NCI-H2227 (cell line): Measurements from ENCODE around the gene CIITA.

Experiments used
- DNase-seq: peaks from one replicate; lab custom pipeline; 2025; ENCODE audit not compliant: unreplicated experiment; lab: John Stamatoyannopoulos, UW

The CIITA gene

DNA sequence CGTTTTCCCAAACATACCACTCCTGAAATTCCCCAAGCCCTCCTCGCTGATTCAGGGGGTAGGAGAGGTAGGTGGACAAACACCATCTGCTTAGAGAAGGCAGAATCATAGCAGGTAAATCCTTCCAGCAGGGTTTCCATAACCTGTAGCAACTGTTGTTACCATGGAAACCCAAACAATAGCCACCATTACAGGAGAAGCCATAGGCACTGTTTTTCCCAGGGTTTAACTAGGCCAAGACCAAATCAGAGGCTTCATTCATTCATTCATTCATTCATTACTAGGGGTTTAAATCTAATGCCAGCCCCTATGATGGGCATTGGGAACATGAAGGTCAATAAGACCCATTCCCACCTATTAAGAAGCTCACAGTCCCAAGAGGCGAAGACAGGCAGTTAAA is 25.5 kb upstream of the CIITA start:
- DNase-seq = no peak

DNA sequence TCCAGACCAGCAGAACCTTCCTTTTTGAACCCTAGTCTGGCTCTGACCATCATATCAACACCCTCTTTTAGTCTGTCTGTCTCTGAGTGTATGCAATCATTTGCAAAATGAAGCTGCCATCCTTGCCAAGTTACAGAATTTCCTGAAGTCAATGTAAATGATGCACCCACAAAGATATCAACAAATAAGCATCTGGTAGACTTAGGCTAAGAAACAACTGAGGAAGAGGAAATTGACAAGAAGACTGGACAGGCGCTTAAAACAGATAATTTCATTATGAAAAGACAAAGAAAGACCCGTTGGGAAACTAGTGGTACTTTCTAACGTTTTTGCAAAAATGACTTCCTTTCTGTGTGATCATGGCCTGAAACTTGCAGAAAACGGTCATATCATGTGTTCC is 24.7 kb upstream of the CIITA start:
- no peak for DNase-seq

DNA sequence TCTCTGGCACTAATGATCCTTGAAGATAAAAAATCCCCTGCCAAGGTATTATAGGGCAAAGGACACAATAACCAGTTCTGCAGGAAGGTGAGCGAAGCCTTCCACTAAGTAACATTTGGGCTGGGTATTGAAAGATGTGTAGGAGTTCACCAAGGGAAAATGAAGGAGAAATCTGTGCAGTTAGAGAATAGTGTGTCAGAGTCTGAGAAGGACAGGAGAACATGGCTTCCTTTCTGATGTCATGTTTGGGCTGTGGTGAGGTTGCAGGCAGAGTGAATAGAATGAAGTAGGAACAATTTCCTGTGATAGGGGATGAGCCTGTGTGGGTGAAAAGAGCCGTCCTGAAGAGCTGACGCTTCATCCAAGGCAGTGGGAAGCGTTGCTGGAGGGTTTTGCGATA is 24.1 kb upstream of the CIITA start:
- DNase-seq = no peak

DNA sequence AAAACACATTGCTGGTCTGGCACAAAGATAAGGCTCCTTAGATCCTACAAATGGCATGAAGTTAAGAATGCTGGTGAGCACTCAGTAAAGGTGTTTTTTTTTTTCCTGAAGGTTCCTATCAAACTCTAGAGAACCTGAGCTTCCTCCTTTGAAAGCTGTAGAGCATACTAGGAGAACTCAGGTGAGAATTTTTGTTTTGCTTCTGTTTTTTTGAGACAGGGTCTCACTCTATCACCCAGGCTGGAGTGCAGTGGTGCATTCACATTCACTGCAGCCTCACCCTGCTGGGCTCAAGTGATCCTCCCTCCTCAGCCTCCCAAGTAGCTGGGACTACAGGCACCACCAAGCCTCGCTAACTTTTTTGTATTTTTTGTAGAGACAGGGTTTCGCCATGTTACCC is 21.0 kb upstream of the CIITA start:
- DNase-seq = no peak

DNA sequence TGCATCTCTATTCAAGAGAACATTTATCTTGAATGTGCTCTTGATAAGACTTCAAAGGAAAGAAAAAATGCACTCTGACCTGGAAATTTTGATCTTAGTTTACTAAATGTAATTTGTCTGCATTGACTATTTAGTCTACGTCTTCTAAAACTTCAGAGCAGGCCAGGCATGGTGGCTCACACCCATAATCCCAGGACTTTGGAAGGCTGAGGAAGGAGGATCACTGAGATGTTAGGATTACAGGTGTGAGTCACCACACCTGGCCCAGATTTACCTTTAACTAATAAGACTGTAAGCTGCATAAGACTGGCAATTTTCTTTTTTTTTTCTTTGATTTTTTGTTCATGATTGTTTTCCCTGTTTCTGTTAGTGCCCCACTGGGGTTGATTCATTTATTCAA is 18.8 kb upstream of the CIITA start:
- DNase-seq = no peak

DNA sequence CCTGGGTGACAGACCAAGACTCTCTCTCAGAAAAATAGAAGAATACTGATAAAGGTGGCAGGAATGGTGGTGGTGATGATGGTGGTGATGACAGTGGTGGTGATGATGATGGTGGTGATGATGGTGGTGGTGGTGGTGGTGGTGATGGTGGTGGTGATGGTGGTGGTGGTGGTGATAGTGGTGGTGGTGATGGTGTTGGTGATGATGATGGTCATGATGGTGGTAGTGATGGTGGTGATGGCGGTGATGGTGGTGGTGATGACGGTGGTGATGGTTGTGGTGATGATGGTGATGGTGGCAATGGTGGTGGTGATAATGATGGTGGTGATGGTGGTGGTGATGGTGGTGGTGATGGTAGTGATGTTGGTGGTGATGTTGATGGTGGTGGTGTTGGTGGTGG is 18.0 kb upstream of the CIITA start:
- no peak for DNase-seq

DNA sequence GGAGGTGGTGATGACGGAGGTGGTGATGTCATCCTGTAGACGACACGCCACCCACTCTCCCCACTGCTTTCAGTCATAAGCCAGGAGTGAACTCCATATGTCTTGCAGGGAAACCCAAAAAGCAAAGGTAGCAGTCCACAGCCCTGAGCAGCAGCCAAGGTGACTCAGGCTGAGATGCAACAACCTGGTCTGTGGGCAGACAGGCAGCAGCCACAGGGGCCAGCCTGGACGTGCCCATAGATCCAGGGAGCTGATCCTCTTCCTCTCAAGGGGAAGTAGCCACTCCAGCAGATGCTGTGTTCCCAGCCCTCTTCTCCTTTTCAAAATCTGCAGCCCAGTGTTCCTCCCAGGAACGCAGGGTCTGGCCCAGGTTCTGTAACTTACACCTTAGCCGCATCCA is 17.3 kb upstream of the CIITA start:
- DNase-seq = no peak

DNA sequence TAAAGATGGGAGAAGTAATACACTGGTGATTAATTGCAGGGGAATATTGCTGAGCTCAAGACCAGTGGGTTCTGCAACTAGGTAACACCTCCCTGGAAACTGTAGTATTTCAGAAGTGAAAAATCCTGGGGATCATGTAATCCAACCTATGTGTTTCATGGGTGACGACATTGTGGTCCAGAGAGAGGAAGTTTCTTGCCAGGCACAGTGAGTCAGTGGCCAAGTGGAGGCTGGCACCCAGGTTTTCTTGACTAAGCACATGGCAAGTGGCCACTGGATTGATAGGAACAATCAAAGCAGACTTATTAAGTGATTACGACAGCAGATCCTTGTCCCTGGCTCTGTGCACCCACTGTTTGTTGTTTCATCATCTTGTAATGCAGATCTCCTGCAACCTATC is 14.6 kb upstream of the CIITA start:
- DNase-seq = no peak

DNA sequence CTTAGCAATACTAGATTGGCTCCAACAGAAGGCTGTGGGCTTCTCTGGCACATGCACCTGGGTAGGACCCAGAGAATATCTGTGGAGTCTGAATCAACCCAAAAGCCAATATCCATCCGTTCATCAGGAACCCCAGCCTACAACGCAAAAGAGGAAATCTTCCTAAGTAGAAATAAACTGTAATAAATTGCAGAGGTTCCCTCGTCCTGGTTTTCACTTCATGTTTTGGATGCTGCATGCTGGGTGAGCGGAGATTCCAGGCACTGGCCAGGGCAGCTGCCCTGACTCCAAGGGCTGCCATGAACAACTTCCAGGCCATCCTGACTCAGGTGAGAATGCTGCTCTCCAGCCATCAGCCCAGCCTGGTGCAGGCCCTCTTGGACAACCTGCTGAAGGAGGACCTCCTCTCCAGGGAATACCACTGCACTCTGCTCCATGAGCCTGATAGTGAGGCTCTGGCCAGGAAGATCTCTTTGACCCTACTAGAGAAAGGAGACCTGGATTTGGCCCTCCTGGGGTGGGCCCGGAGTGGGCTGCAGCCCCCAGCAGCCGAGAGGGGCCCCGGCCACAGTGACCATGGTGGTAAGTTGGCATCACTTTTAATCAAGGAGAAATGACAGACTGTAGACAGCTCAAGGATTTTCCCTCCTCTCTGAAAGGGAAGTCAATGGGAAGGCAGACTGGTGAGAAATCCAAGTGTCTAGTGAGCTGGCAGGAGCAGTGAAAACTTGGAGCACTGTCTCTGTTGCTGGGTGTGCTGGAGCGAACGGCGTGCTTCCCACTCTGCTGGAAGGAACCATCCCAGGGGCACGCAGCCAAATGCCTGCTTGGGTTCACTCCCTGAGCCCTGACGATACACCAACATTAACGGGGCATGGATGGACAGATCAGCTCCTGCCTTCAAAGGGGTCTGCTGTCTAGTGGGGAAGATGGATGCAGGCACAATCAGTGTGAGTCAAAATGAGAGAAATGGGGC is 10.7 kb upstream of the CIITA start:
- no peak for DNase-seq

DNA sequence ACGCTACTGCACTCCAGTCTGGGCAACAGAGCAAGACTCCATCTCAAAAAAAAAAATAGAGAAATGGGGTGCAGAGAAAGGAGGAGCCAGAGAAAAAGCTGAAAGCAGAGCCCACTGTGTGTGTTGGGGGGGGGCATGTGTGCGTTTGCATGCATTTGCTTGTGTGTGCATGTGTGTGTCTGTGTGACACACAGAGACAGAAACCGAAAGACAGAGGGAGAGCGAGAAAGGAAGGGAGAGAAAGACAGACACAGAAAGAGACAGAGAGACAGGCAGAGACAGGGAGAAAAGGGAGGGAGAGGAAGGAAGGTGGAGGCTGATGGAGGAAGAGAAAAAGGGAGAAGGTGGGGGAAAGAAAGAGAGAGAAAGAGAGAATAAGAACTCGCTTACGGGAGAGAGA is 9.8 kb upstream of the CIITA start:
- no peak for DNase-seq

DNA sequence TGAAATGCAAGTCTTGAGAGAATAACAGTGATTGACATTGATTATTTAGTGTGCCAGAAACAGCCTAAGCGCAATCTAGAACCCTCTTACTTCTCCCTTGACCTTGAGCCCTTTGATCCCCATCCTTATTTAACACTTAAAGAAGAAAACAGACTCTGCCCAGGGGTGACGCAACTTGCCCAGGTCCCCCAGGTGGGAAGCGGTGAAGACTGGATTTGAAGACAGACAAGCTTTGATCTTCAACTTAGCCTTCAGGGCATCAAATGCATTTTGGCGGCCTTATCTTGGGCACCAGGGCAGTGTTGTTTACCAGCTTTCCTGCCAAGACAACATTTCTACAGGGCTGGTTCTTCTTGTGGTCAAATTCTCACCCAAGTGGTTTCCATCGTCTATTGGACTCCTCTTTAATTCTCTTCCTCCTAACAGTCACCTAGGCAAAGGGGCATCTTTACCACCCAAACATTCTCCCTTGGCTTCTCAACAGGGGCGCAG is 8.9 kb upstream of the CIITA start:
- DNase-seq = no peak

DNA sequence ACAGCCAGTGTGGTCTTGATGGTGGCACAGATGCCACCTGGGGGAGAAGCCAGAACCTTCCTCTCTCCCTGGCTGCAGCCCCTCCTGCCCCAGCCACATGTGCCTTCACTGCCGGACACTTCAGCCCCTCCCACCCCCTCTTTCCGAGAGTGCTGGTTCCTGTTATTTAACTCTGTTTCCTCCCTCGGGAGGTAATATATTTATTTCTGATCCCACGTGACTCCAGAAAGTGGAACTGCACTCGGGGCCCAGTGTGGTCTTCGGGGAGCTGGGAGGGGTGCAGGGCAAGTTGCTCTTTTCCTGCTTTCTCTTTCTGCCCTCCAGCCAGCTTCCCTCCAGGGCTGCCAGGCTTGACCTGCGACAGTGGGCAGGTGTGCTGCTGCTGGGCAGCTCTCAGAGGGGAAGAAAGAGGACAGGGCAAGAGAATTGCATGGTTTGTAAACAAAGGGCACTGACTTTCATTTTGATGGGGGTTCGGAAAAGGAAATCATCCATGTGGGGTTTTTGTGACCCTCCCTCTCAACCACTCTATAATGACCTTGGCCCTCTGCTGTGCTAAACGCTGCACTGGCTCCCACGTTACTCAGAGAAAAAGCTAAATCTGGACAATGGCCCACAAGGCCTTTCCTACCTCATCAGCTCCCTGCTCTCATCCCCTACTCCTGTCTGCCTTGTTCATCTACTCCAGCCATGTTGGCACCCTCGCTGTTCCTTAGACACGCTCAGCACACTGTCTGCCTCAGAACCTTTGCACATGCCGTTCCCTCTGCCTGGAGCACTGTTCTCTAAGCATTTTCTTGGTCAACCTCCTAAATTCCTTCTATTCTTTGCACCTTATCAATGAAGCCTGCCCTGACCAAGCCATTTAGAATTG is 8.2 kb upstream of the CIITA start:
- no peak for DNase-seq

DNA sequence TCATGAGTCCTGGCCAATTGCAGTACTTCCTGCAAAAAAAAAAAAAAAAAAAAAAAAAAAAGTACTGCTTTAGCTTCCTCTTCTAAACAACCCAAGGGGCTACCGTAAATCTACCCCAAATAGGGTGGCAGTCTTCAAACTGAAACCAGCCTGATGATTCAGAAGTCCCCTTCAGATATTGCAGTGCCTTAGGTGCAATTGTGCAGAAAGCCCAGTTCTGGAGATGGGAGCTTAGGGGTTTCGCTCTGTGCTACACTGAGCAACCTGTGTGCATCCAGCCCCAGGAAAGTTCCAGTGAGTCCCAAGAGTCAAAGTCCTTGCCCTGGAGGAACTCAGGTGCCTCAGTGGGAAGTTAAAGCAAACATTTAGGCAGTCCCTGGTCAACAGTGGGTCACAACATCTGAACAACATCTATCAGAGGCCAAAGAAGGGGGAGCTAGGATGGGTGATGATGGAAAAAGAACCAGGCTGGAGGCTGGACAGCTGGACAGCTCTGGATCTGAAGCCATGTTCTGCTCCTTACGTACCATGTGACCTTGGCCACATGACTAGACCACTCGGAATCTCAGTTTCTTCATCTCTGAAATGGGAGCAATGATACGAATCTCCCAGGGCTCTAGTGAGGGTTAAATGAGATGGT is 6.7 kb upstream of the CIITA start:
- DNase-seq = no peak

DNA sequence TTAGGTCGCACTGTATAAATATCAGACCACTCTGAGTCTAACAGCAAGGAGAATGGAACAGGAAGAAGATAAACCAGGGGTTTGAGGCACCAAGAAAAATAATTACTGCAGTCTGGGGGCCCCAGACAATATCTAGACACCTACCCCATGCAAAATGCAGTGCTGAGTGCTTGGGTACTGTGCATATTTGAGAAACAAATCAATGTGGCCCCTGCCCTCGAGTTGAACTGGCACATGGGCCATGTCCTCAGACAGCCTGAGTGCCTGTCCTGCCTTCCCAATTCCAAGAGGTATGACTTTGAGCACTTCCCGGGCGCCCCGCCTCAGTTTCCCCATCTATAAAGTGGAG is 6.2 kb upstream of the CIITA start:
- DNase-seq = no peak

DNA sequence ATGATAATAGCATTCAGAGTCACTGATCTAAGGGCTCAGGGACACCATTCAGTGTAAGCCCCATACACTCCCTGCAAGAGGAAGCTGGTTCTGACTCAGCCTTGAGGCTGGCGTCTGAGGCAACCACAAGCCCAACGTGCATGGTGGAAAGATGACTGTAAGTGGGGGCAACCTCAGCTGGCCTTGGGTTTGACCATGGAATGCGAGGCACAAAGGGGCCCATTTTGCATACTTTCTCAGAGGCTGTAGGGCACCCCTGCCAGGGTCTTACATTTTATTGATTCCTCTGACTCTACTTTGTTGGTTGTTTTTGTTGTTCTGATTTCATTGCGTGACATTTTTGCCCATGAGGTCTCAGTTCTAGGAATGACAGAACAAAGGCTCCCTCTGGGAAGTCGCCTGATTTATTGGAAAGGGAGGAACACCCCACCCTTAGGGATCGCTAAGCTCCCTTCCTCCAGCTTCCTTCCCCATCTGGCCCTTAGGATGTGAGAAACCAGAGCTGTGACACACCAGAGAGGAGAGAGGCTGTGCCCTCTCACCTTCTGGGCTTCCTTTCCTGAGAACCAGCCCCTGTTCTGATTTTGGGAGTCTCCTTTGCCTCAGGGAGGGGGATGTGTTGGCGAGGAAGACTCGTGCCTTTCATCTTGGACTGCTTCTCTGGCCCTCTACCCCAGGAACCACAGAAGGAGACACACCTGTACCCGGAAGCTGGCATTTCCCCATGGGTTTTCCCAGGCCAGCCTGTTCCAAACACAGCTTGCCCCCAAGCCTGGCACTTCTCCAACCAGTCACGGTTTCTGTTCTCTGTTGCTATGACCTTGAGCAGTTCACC is 5.6 kb upstream of the CIITA start:
- DNase-seq = no peak

DNA sequence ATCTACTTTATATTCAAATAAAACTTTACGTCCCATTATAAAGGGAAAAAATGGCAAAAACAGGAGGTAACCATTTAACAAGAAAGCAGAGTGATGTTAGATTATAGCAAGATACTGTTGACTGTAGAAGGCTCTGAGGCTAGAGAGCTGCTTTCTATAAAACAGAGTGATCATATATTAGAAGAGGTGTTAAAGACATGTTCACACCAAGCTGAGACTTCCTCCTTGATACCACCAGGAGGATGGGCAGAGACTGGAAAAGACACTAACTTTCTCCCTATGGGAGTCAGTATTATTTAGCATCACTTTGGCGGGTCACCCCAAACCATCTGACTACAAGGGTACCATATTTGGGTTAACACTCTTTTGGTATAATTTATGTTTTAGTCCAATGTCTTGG is 687 bp upstream of the CIITA start:
- DNase-seq = no peak

DNA sequence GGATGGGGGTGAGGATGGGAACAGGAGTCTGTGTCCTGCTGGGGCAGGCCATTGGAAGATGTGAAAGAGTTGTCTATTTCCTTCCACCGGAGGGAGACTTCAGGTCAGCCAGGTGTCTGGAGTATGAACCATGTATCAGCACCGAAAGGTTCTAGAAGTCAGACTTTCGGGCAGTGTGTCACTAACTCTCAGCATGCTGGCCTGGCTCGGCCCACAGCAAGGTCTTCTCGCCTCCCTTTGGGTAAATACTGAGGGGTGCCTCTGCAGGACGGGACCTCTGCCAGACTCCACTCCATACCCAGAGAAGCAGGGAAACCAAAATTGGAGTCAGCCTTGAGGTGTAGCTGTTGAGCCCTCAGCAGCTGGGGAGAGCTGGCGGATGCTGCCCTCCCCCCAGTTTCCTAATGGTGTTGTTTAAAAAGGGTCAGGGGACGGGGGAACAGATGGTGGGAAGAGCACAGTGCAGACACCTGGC is 507 bp downstream of the CIITA start:
- no peak for DNase-seq

DNA sequence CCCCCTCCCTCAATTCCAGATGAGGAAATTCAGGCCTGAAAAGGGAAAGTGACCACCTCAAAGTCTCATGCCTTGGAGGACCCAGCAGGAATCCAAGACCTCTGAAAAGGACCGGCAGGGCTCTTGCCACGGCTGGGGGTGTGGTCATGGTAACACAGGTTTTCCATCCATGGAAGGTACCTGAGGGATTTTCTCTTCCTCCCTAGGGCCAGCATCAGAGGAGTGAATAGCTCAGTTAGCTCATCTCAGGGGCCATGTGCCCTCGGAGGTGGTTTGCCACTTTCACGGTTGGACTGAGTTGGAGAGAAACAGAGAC is 1.3 kb downstream of the CIITA start:
- no peak for DNase-seq

DNA sequence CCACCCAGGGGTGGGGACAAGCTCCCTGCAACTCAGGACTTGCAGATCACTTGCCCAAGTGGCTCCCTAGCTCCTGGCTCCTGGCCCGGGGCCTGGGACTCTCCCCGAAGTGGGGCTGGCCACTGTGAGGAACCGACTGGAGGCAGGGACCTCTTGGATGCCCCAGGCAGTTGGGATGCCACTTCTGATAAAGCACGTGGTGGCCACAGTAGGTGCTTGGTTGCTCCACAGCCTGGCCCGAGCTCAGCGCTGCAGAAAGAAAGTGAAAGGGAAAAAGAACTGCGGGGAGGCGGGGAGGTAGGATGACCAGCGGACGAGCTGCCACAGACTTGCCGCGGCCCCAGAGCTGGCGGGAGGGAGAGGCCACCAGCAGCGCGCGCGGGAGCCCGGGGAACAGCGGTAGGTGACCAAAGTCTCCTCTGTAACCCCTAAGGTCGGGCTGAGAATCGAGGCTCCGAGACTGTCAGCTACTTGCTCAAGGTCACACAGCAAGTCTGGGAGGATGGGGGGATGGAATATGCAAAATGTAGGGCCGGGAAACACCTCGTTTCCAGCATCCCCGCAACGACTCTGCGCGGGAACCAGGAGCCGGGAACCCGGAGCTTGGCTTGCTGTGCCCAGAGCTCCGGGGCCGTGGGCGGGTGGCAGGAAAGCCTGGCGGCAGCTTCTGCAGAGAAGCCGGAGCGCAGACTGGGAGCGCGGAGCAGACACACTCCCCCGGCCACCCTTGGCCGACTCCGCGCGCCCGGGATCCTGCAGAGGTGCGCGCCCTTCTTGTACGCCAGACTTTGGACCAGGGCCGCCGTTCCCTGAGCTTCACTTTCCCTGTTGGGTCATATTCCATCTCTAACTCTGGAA is 1.9 kb downstream of the CIITA start:
- no peak for DNase-seq
